Measurements from ENCODE around the gene KCNJ6. TPM values are rescaled to one million over a fixed set of nuclear protein-coding genes. Genes with fewer than 3 reads are reported as not detected.
"Not testable (repeated sequence)": the region's sequence is repeated elsewhere in the genome, so short reads cannot be mapped to it uniquely, and the experiment has no call there.

The KCNJ6 gene
- total and polyA plus RNA-seq, 8 donors, result 0.28 to 1.9 (median 0.55) TPM

- Histone ChIP-seq H3K4me1 (no peaks in the 10 kb centered on the region), H3K27me3 (no peaks in the 10 kb centered on the region), H3K4me3 (no peak overlapping the region), H3K27ac (no peak overlapping the region), H3K36me3 (no peaks in the 10 kb centered on the region), H3K9me3 (no peaks in the 10 kb centered on the region)
- intact Hi-C loops (cut with DNase I), result no loop called here
- DNase-seq (no peak), ATAC-seq (no peak), FAIRE-seq (no peak)
- no peak for TF ChIP-seq CTCF (IDR thresholded peaks at IDR 0.05)
- WGBS, 2 donors, result 81 to 89% methylated on average over 4 of the region's 4 CpGs
These were observed 329.1 kb downstream of the KCNJ6 start for GRCh38 chr21:37587203-37587602.

- Histone ChIP-seq H3K9me3 (no peaks in the 10 kb centered on the region), H3K4me3 (no peak overlapping the region), H3K27ac (no peak overlapping the region), H3K36me3 (no peaks in the 10 kb centered on the region), H3K4me1 (no peaks in the 10 kb centered on the region), H3K27me3 (no peaks in the 10 kb centered on the region)
- ATAC-seq, result peak in 3 of 4 donors; percentile 58 to 86 (median 82)
- TF ChIP-seq CTCF (IDR thresholded peaks at IDR 0.05), result peak in 3 of 4 donors; percentile 28 to 51 (median 29)
- intact Hi-C loops (cut with DNase I), result no loop called here
- 20 to 35% methylated on average over 5 of the region's 5 CpGs for WGBS, 2 donors
- FAIRE-seq, result no peak
- DNase-seq, result peak in 1 of 6 donors; percentile 6
These were observed 333.7 kb downstream of the KCNJ6 start for GRCh38 chr21:37582590-37582989.

GRCh38 chr21:37580666-37581065 is 335.6 kb downstream of the KCNJ6 start:
- no peak for FAIRE-seq
- no peak for ATAC-seq
- WGBS, 2 donors, result 60 to 63% methylated on average over 3 of the region's 3 CpGs

GRCh38 chr21:37579356-37579755 is 336.9 kb downstream of the KCNJ6 start:
- Histone ChIP-seq H3K9me3 (no peaks in the 10 kb centered on the region), H3K4me3 (no peak overlapping the region), H3K4me1 (no peaks in the 10 kb centered on the region), H3K27ac (no peak overlapping the region), H3K36me3 (no peaks in the 10 kb centered on the region), H3K27me3 (no peaks in the 10 kb centered on the region)
- no peak for TF ChIP-seq CTCF (IDR thresholded peaks at IDR 0.05)
- DNase-seq (no peak), ATAC-seq (no peak), FAIRE-seq (no peak)
- 65 to 80% methylated on average over 1 of the region's 1 CpG for WGBS, 2 donors
- intact Hi-C loops (cut with DNase I), result no loop called here

More at GRCh38 chr21:37580666-37581065, 335.6 kb downstream of the KCNJ6 start:
- Histone ChIP-seq H3K4me3 (no peak overlapping the region), H3K4me1 (no peaks in the 10 kb centered on the region), H3K9me3 (no peaks in the 10 kb centered on the region), H3K27ac (no peak overlapping the region), H3K36me3 (no peaks in the 10 kb centered on the region), H3K27me3 (no peaks in the 10 kb centered on the region)
- no peak for DNase-seq
- no peak for TF ChIP-seq CTCF (IDR thresholded peaks at IDR 0.05)
- intact Hi-C loops (cut with DNase I), result no loop called here

GRCh38 chr21:37578471-37579126 is 337.7 kb downstream of the KCNJ6 start:
- no peaks in the 10 kb centered on the region for H3K9me3 ChIP-seq
- H3K27me3 ChIP-seq, result no peaks in the 10 kb centered on the region
- H3K4me1 ChIP-seq, result no peaks in the 10 kb centered on the region
- TF ChIP-seq CTCF (IDR thresholded peaks at IDR 0.05), result no peak
- WGBS, 2 donors, result 88 to 92% methylated on average over 2 of the region's 2 CpGs
- ATAC-seq, result no peak
- no peaks in the 10 kb centered on the region for H3K36me3 ChIP-seq
- no peak for DNase-seq
- FAIRE-seq, result no peak
- H3K4me3 ChIP-seq, result no peak overlapping the region
- intact Hi-C loops (cut with DNase I), result no loop called here
- H3K27ac ChIP-seq, result no peak overlapping the region

GRCh38 chr21:37576929-37577328 is 339.3 kb downstream of the KCNJ6 start:
- H3K27me3 ChIP-seq; intact Hi-C loops (cut with DNase I); FAIRE-seq; H3K36me3 ChIP-seq; ATAC-seq; DNase-seq; H3K4me3 ChIP-seq; H3K9me3 ChIP-seq; H3K27ac ChIP-seq; H3K4me1 ChIP-seq: not testable (repeated sequence)
- 89 to 92% methylated on average over 1 of the region's 1 CpG for WGBS, 2 donors

Data from pancreas (tissue), 10 donors.